ENCODE data around the gene CPSF7. TPM values are rescaled to one million over a fixed set of nuclear protein-coding genes. Genes with fewer than 3 reads are reported as not detected.

The CPSF7 gene
- total and polyA plus RNA-seq, 2 experiments from 2014 or later: 27.1 to 42.3 TPM

GRCh38 chr11:61447601-61448551 lies 18.1 kb upstream of the CPSF7 start:
- TF ChIP-seq EZH2phosphoT487 (IDR thresholded peaks at IDR 0.05; ENCODE audit: insufficient read depth, low read depth) (no peak), EZH2 (IDR thresholded peaks at IDR 0.05; ENCODE audit: insufficient read depth, poor library complexity, severe bottlenecking) (no peak)
- H3K79me2 ChIP-seq (ENCODE audit: insufficient read depth): peaks cover 35% of the 10 kb centered on the region
- peaks cover 14% of the 10 kb centered on the region; the same call in 1 of the 2 replicates for H3K36me3 ChIP-seq (ENCODE audit: low read depth)
- in situ Hi-C loops (cut with MboI): no loop called here
- H3K27me3 ChIP-seq (replicated peaks; ENCODE audit: insufficient read depth): no peaks in the 10 kb centered on the region
- H3K9me2 ChIP-seq (ENCODE audit: insufficient read depth): no peaks in the 10 kb centered on the region
- WGBS, 2 experiments (ENCODE audit: low coverage in 1 of 2, low lambda C conversion rate in 2 of 2, missing lambda C conversion rate in 2 of 2): 75 to 86% methylated on average over 12 of the region's 12 CpGs
- no peak overlapping the region for H3K27ac ChIP-seq
- H2AFZ ChIP-seq: no peak overlapping the region
- no peak overlapping the region for H3K4me2 ChIP-seq (ENCODE audit: unreplicated experiment)
- peak; percentile 46 for DNase-seq
- H4K20me1 ChIP-seq (ENCODE audit: insufficient read depth): no peaks in the 10 kb centered on the region
- H3K9ac ChIP-seq: no peak overlapping the region
- H3K4me3 ChIP-seq: no peak overlapping the region
- peaks cover 28% of the 10 kb centered on the region for H3F3A ChIP-seq (ENCODE audit: insufficient read depth)
- no peaks in the 10 kb centered on the region for H3K9me3 ChIP-seq (ENCODE audit: low read depth)
- H3K4me1 ChIP-seq (ENCODE audit: insufficient read depth): peaks cover 18% of the 10 kb centered on the region

DNA sequence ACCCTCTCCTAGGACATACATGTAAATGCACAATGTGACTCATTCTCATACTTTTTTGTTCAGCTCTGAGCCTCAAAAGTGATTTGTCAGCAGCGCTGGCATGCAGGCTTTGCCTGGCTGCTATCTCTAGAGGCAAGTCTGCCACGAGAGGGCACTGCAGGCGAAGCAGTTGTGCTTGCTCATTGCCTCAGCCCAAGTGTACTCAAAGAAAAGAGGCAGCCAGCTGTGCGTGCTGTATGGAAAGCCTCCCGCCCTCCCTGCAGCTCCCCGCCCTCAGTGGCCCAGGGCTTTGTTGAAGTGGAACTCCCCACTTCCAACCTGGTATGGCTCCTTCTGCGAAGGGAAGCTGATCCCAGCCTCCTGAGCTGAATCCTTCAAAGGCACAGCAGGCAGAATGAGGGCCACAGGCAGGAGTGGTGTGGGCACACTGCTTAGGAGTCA lies 16.5 kb upstream of the CPSF7 start:
- TF ChIP-seq EZH2phosphoT487 (IDR thresholded peaks at IDR 0.05; ENCODE audit: insufficient read depth, low read depth) (no peak), EZH2 (IDR thresholded peaks at IDR 0.05; ENCODE audit: insufficient read depth, poor library complexity, severe bottlenecking) (no peak)
- Histone ChIP-seq H3K4me1 (ENCODE audit: insufficient read depth) (peaks cover 18% of the 10 kb centered on the region), H3F3A (ENCODE audit: insufficient read depth) (peaks cover 28% of the 10 kb centered on the region), H3K9ac (peak overlapping the region; percentile 48), H3K36me3 (ENCODE audit: low read depth) (peaks cover 22% of the 10 kb centered on the region; the same call in 1 of the 2 replicates), H3K27ac (peak overlapping the region; percentile 65), H3K79me2 (ENCODE audit: insufficient read depth) (peaks cover 51% of the 10 kb centered on the region), H3K27me3 (replicated peaks; ENCODE audit: insufficient read depth) (no peaks in the 10 kb centered on the region), H3K9me3 (ENCODE audit: low read depth) (no peaks in the 10 kb centered on the region), H4K20me1 (ENCODE audit: insufficient read depth) (no peaks in the 10 kb centered on the region), H3K4me2 (ENCODE audit: unreplicated experiment) (no peak overlapping the region), H2AFZ (no peak overlapping the region), H3K4me3 (no peak overlapping the region), H3K9me2 (ENCODE audit: insufficient read depth) (no peaks in the 10 kb centered on the region)
- in situ Hi-C loops (cut with MboI): no loop called here
- DNase-seq: peak; percentile 99
- 0 to 1% methylated on average over 4 to 7 of the region's 7 CpGs for WGBS, 2 experiments (ENCODE audit: low coverage in 1 of 2, low lambda C conversion rate in 2 of 2, missing lambda C conversion rate in 2 of 2)

DNA sequence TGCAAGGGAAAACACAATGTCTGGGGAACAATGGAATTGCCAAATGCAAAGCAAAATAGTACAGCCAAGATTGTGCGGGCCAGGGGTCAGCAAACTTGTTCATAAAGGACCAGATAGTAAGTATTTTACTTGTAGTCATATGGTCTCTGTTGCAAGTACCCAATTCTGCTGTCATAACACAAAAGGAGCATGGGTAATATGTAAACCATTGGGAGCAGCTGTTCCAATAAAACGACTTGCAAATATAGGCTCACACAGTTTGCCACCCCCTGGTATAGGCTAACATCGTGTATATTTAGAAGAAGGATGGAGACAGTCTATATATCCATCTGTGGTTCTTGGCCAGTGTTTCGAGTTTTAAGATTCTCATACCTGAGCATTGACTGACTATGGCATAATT lies 15.7 kb upstream of the CPSF7 start:
- Histone ChIP-seq H3K4me3 (no peak overlapping the region), H4K20me1 (ENCODE audit: insufficient read depth) (no peaks in the 10 kb centered on the region), H3F3A (ENCODE audit: insufficient read depth) (peaks cover 28% of the 10 kb centered on the region), H3K9ac (peak overlapping the region; percentile 29), H3K9me3 (ENCODE audit: low read depth) (no peaks in the 10 kb centered on the region), H3K9me2 (ENCODE audit: insufficient read depth) (no peaks in the 10 kb centered on the region), H3K4me2 (ENCODE audit: unreplicated experiment) (peak overlapping the region; percentile 47), H3K27ac (peak overlapping the region; percentile 65), H3K4me1 (ENCODE audit: insufficient read depth) (peaks cover 18% of the 10 kb centered on the region), H3K79me2 (ENCODE audit: insufficient read depth) (peaks cover 59% of the 10 kb centered on the region), H2AFZ (no peak overlapping the region), H3K27me3 (replicated peaks; ENCODE audit: insufficient read depth) (no peaks in the 10 kb centered on the region), H3K36me3 (ENCODE audit: low read depth) (peaks cover 22% of the 10 kb centered on the region; the same call in 1 of the 2 replicates)
- DNase-seq: no peak
- WGBS, 2 experiments (ENCODE audit: low coverage in 1 of 2, low lambda C conversion rate in 2 of 2, missing lambda C conversion rate in 2 of 2): 47 to 50% methylated on average over 4 of the region's 4 CpGs
- in situ Hi-C loops (cut with MboI): no loop called here
- no peak for TF ChIP-seq EZH2 (IDR thresholded peaks at IDR 0.05; ENCODE audit: insufficient read depth, poor library complexity, severe bottlenecking)

- peaks cover 40% of the 10 kb centered on the region for H3K36me3 ChIP-seq (ENCODE audit: low read depth)
- H3K27ac ChIP-seq: no peak overlapping the region
- in situ Hi-C loops (cut with MboI): loop anchor here (5.0 kb wide), 1 partner anchor 50 kb away; the partner anchor contains the start of gene TMEM216
- H3K4me3 ChIP-seq: no peak overlapping the region
- TF ChIP-seq EZH2 (IDR thresholded peaks at IDR 0.05; ENCODE audit: insufficient read depth, poor library complexity, severe bottlenecking) (no peak), EZH2phosphoT487 (IDR thresholded peaks at IDR 0.05; ENCODE audit: insufficient read depth, low read depth) (no peak)
- no peak for DNase-seq
- H3K4me2 ChIP-seq (ENCODE audit: unreplicated experiment): no peak overlapping the region
- peaks cover 86% of the 10 kb centered on the region for H3K79me2 ChIP-seq (ENCODE audit: insufficient read depth)
- no peaks in the 10 kb centered on the region for H3K9me3 ChIP-seq (ENCODE audit: low read depth)
- H3K27me3 ChIP-seq (replicated peaks; ENCODE audit: insufficient read depth): no peaks in the 10 kb centered on the region
- WGBS, 2 experiments (ENCODE audit: low coverage in 1 of 2, low lambda C conversion rate in 2 of 2, missing lambda C conversion rate in 2 of 2): 90 to 92% methylated on average over 6 of the region's 6 CpGs
- H3F3A ChIP-seq (ENCODE audit: insufficient read depth): peaks cover 28% of the 10 kb centered on the region
- no peak overlapping the region for H2AFZ ChIP-seq
- H3K4me1 ChIP-seq (ENCODE audit: insufficient read depth): peaks cover 18% of the 10 kb centered on the region
- no peak overlapping the region for H3K9ac ChIP-seq
- H4K20me1 ChIP-seq (ENCODE audit: insufficient read depth): no peaks in the 10 kb centered on the region
- no peaks in the 10 kb centered on the region for H3K9me2 ChIP-seq (ENCODE audit: insufficient read depth)
These were observed 12.8 kb upstream of the CPSF7 start for GRCh38 chr11:61442616-61443015.
